Measurements from ENCODE around the gene LMTK2.
A peak's percentile ranks its signal among the peaks of the same experiment; 100 is the strongest.

Gene LMTK2

GRCh38 chr7:98138672-98139071, 32.0 kb downstream of the LMTK2 start:
- no peak for DNase-seq

GRCh38 chr7:98142658-98143057, 36.0 kb downstream of the LMTK2 start:
- no peak for DNase-seq

GRCh38 chr7:98148607-98149006, 41.9 kb downstream of the LMTK2 start:
- DNase-seq: no peak

GRCh38 chr7:98149116-98149692, 42.5 kb downstream of the LMTK2 start:
- DNase-seq: no peak

GRCh38 chr7:98151884-98152283, 45.2 kb downstream of the LMTK2 start:
- no peak for DNase-seq

- DNase-seq: no peak
Observed at GRCh38 chr7:98156700-98157099, 50.0 kb downstream of the LMTK2 start.

- no peak for DNase-seq
Observed at GRCh38 chr7:98157761-98158160, 51.1 kb downstream of the LMTK2 start.

- DNase-seq: no peak
Observed at GRCh38 chr7:98162758-98163157, 56.1 kb downstream of the LMTK2 start.

- DNase-seq: no peak
Observed at GRCh38 chr7:98163269-98163668, 56.6 kb downstream of the LMTK2 start.

GRCh38 chr7:98163704-98164494, 57.2 kb downstream of the LMTK2 start:
- DNase-seq: no peak

- DNase-seq: peak; percentile 24
Observed at GRCh38 chr7:98165827-98166667, 59.4 kb downstream of the LMTK2 start.

GRCh38 chr7:98166668-98166970, 60.0 kb downstream of the LMTK2 start:
- DNase-seq: no peak

- no peak for DNase-seq
Observed at GRCh38 chr7:98167653-98168052, 61.0 kb downstream of the LMTK2 start.

- DNase-seq: peak; percentile 58
Observed at GRCh38 chr7:98168181-98168903, 61.7 kb downstream of the LMTK2 start.

- DNase-seq: no peak
Observed at GRCh38 chr7:98168904-98169621, 62.4 kb downstream of the LMTK2 start.

- no peak for DNase-seq
Observed at GRCh38 chr7:98170966-98171365, 64.3 kb downstream of the LMTK2 start.

GRCh38 chr7:98171449-98171848, 64.8 kb downstream of the LMTK2 start:
- DNase-seq: no peak

GRCh38 chr7:98174334-98175259, 67.9 kb downstream of the LMTK2 start:
- DNase-seq: no peak

- DNase-seq: no peak
Observed at GRCh38 chr7:98175260-98175940, 68.7 kb downstream of the LMTK2 start.

GRCh38 chr7:98177553-98177952, 70.9 kb downstream of the LMTK2 start:
- no peak for DNase-seq

GRCh38 chr7:98178321-98178720, 71.7 kb downstream of the LMTK2 start:
- no peak for DNase-seq
